Iris pigment epithelial cell (primary cell): ENCODE data around the gene BAIAP2.
A peak's percentile ranks its signal among the peaks of the same experiment; 100 is the strongest.

ENCODE experiments used
- DNase-seq: peaks from one replicate; pipeline ENCODE4 v3.0.0-alpha.2; 2011; ENCODE audit warnings: low read depth

The BAIAP2 gene

GRCh38 chr17:81090361-81091136 is 55.6 kb downstream of the BAIAP2 start:
- no peak for DNase-seq

GRCh38 chr17:81091154-81091553 is 56.2 kb downstream of the BAIAP2 start:
- DNase-seq = no peak

- no peak for DNase-seq
Measured at GRCh38 chr17:81091774-81092517, 57.0 kb downstream of the BAIAP2 start.

GRCh38 chr17:81092518-81093095 is 57.7 kb downstream of the BAIAP2 start:
- no peak for DNase-seq

- DNase-seq = no peak
Measured at GRCh38 chr17:81093619-81094508, 58.9 kb downstream of the BAIAP2 start.

- DNase-seq = peak; percentile 100
Measured at GRCh38 chr17:81094509-81095382, 59.8 kb downstream of the BAIAP2 start.

- DNase-seq = no peak
Measured at GRCh38 chr17:81095383-81095762, 60.4 kb downstream of the BAIAP2 start.

- DNase-seq = no peak
Measured at GRCh38 chr17:81096741-81097133, 61.8 kb downstream of the BAIAP2 start.

- peak; percentile 82 for DNase-seq
Measured at GRCh38 chr17:81097134-81097942, 62.4 kb downstream of the BAIAP2 start.

GRCh38 chr17:81097943-81098308 is 63.0 kb downstream of the BAIAP2 start:
- DNase-seq = no peak

GRCh38 chr17:81099888-81100287 is 64.9 kb downstream of the BAIAP2 start:
- DNase-seq = no peak

- no peak for DNase-seq
Measured at GRCh38 chr17:81100668-81101067, 65.7 kb downstream of the BAIAP2 start.

- DNase-seq = peak; percentile 66
Measured at GRCh38 chr17:81101614-81102306, 66.8 kb downstream of the BAIAP2 start.

GRCh38 chr17:81102352-81102751 is 67.4 kb downstream of the BAIAP2 start:
- DNase-seq = no peak

- no peak for DNase-seq
Measured at GRCh38 chr17:81102869-81103268, 67.9 kb downstream of the BAIAP2 start.

GRCh38 chr17:81103379-81103778 is 68.4 kb downstream of the BAIAP2 start:
- DNase-seq = no peak

- no peak for DNase-seq
Measured at GRCh38 chr17:81106716-81107115, 71.8 kb downstream of the BAIAP2 start.

GRCh38 chr17:81108220-81108619 is 73.3 kb downstream of the BAIAP2 start:
- DNase-seq = no peak

- no peak for DNase-seq
Measured at GRCh38 chr17:81109957-81110356, 75.0 kb downstream of the BAIAP2 start.
